GM23248 (cell line): ENCODE data around the gene ACOT9. TPM values are rescaled to one million over a fixed set of nuclear protein-coding genes. Genes with fewer than 3 reads are reported as not detected.

ENCODE experiments used
- DNase-seq: peaks from one replicate; pipeline ENCODE4 v3.0.0-alpha.2; 2015
- H2AFZ ChIP-seq: fragments of 200-600 bp; sonication (generic); 2 replicates; pipeline ENCODE4 v1.6.1; 2016; ENCODE audit warnings: antibody characterized with exemption
- H3F3A ChIP-seq: fragments of 200-600 bp; sonication (generic); 2 replicates; pipeline ENCODE4 v1.6.1; 2016; ENCODE audit warnings: mild to moderate bottlenecking, antibody characterized with exemption, mixed run types; ENCODE audit not compliant: insufficient read depth
- H3K27ac ChIP-seq: fragments of 200-600 bp; sonication (generic); 2 replicates; pipeline ENCODE4 v1.5.1; 2016; ENCODE audit warnings: mild to moderate bottlenecking
- H3K27me3 ChIP-seq: fragments of 200-600 bp; sonication (generic); replicated peaks from 2 replicates; pipeline ENCODE4 v1.6.1; 2016; ENCODE audit warnings: mild to moderate bottlenecking; ENCODE audit not compliant: insufficient read depth
- H3K36me3 ChIP-seq: fragments of 200-600 bp; sonication (generic); 2 replicates; pipeline ENCODE4 v1.6.1; 2016; ENCODE audit warnings: low read depth, mild to moderate bottlenecking
- H3K4me1 ChIP-seq: fragments of 200-600 bp; sonication (generic); 2 replicates; pipeline ENCODE4 v1.6.1; 2016; ENCODE audit warnings: mild to moderate bottlenecking; ENCODE audit not compliant: insufficient read depth
- H3K4me2 ChIP-seq: fragments of 200-600 bp; sonication (generic); one replicate; pipeline ENCODE4 v1.6.1; 2016; ENCODE audit warnings: mild to moderate bottlenecking; ENCODE audit not compliant: unreplicated experiment
- H3K4me3 ChIP-seq: fragments of 200-600 bp; sonication (generic); 2 replicates; pipeline ENCODE4 v1.5.1; 2016; ENCODE audit warnings: mild to moderate bottlenecking
- H3K79me2 ChIP-seq: fragments of 200-600 bp; sonication (generic); 2 replicates; pipeline ENCODE4 v1.6.1; 2016; ENCODE audit warnings: mild to moderate bottlenecking; ENCODE audit not compliant: insufficient read depth
- H3K9ac ChIP-seq: fragments of 200-600 bp; sonication (generic); 2 replicates; pipeline ENCODE4 v1.6.1; 2016; ENCODE audit warnings: mild to moderate bottlenecking
- H3K9me2 ChIP-seq: fragments of 200-600 bp; sonication (generic); 2 replicates; pipeline ENCODE4 v1.6.1; 2016; ENCODE audit warnings: mixed run types, mild to moderate bottlenecking, moderate library complexity; ENCODE audit not compliant: insufficient read depth
- H3K9me3 ChIP-seq: fragments of 200-600 bp; sonication (generic); one replicate; pipeline ENCODE4 v1.6.1; 2017; ENCODE audit warnings: low read depth
- H4K20me1 ChIP-seq: fragments of 200-600 bp; sonication (generic); 2 replicates; pipeline ENCODE4 v1.6.0; 2016; ENCODE audit not compliant: insufficient read depth
- EZH2 ChIP-seq: fragments of 200-600 bp; sonication (generic); IDR thresholded peaks from 2 replicates; pipeline ENCODE4 v1.6.1; 2018; ENCODE audit warnings: antibody characterized with exemption, mild to moderate bottlenecking; ENCODE audit not compliant: insufficient read depth, poor library complexity, severe bottlenecking
- EZH2phosphoT487 ChIP-seq: fragments of 200-600 bp; sonication (generic); IDR thresholded peaks from 2 replicates; pipeline ENCODE4 v1.6.1; 2018; ENCODE audit warnings: antibody characterized with exemption, moderate library complexity, mild to moderate bottlenecking, low read depth; ENCODE audit not compliant: insufficient read depth
- WGBS, 2 experiments: methylation state at CpG; one replicate each; pipeline ENCODE4 v1.1.6; 2015 to 2017; ENCODE audit warnings: low lambda C conversion rate in 2 of 2, low coverage in 1 of 2; ENCODE audit errors: missing lambda C conversion rate in 2 of 2; 5-methylcytosine and 5-hydroxymethylcytosine counted together
- in situ Hi-C: fragments of 300-500 bp; cut with MboI; formaldehyde crosslinking; loops from 2 replicates; pipeline ENCODE4 v1.15.0; 2020
- polyA plus RNA-seq: library from polyadenylated mRNA; unstranded; fragments of >200 nt; fragmentation: Nextera tagmentation; extraction: Ambion mirVana; gene quantifications from 2 replicates; pipeline ENCODE4 v1.2.1, GENCODE V29; 2016
- total RNA-seq: library from RNA; depleted of rRNA; stranded (reverse); fragments of >200 nt; shearing (Covaris generic); gene quantifications from 2 replicates; pipeline ENCODE4 v1.2.3, GENCODE V29; 2014

Gene ACOT9
- total and polyA plus RNA-seq, 2 experiments from 2014 or later = 66.7 to 85.2 TPM

- no peak overlapping the region for H2AFZ ChIP-seq
- H3K79me2 ChIP-seq = peaks cover 39% of the 10 kb centered on the region
- in situ Hi-C loops = no loop called here
- no peak for DNase-seq
- H3K4me3 ChIP-seq = no peak overlapping the region
- 76 to 82% methylated on average over 3 of the region's 3 CpGs for WGBS, 2 experiments
- no peaks in the 10 kb centered on the region for H3K9me3 ChIP-seq
- H3K36me3 ChIP-seq = peaks cover 20% of the 10 kb centered on the region
- H4K20me1 ChIP-seq = no peaks in the 10 kb centered on the region
- TF ChIP-seq EZH2 (no peak), EZH2phosphoT487 (no peak)
- no peaks in the 10 kb centered on the region for H3K27me3 ChIP-seq
- no peak overlapping the region for H3K9ac ChIP-seq
- no peak overlapping the region for H3K27ac ChIP-seq
- no peaks in the 10 kb centered on the region for H3F3A ChIP-seq
- peaks cover 4% of the 10 kb centered on the region; the same call in 1 of the 2 replicates for H3K4me1 ChIP-seq
- H3K9me2 ChIP-seq = no peaks in the 10 kb centered on the region
- H3K4me2 ChIP-seq = no peak overlapping the region
Measured at GRCh38 chrX:23673108-23673507, 70.0 kb downstream of the ACOT9 start.

GRCh38 chrX:23670528-23670927, 72.5 kb downstream of the ACOT9 start:
- TF ChIP-seq EZH2 (no peak), EZH2phosphoT487 (no peak)
- Histone ChIP-seq H3K27me3 (no peaks in the 10 kb centered on the region), H3F3A (no peaks in the 10 kb centered on the region), H3K4me3 (no peak overlapping the region), H3K79me2 (peaks cover 46% of the 10 kb centered on the region), H3K9ac (no peak overlapping the region), H3K9me3 (no peaks in the 10 kb centered on the region), H3K9me2 (no peaks in the 10 kb centered on the region), H3K36me3 (peaks cover 18% of the 10 kb centered on the region), H3K27ac (no peak overlapping the region), H3K4me2 (no peak overlapping the region), H2AFZ (no peak overlapping the region), H4K20me1 (no peaks in the 10 kb centered on the region), H3K4me1 (peaks cover 8% of the 10 kb centered on the region)
- no peak for DNase-seq
- WGBS, 2 experiments = 89 to 100% methylated on average over 1 of the region's 1 CpG
- in situ Hi-C loops = no loop called here

- H3K9me2 ChIP-seq = no peaks in the 10 kb centered on the region
- peak overlapping the region; percentile 73 for H2AFZ ChIP-seq
- in situ Hi-C loops = no loop called here
- peaks cover 9% of the 10 kb centered on the region; the same call in 1 of the 2 replicates for H3K36me3 ChIP-seq
- H3K27ac ChIP-seq = peak overlapping the region; percentile 72
- H3K9me3 ChIP-seq = no peaks in the 10 kb centered on the region
- peaks cover 8% of the 10 kb centered on the region for H3K4me1 ChIP-seq
- WGBS, 2 experiments = 0 to 3% methylated on average over 3 of the region's 3 CpGs
- H3F3A ChIP-seq = 0 out of 2 replicates have a peak, but pooled peaks cover under 1% of the 10 kb centered on the region
- peak overlapping the region; percentile 89 for H3K4me2 ChIP-seq
- peak overlapping the region; percentile 93 for H3K9ac ChIP-seq
- TF ChIP-seq EZH2phosphoT487 = no peak
- no peak for TF ChIP-seq EZH2
- H3K79me2 ChIP-seq = peaks cover 46% of the 10 kb centered on the region
- no peaks in the 10 kb centered on the region for H4K20me1 ChIP-seq
- H3K27me3 ChIP-seq = no peaks in the 10 kb centered on the region
- peak; percentile 29 for DNase-seq
- peak overlapping the region; percentile 84 for H3K4me3 ChIP-seq
Measured at GRCh38 chrX:23668335-23668734, 74.7 kb downstream of the ACOT9 start.

GRCh38 chrX:23667239-23668177, 75.6 kb downstream of the ACOT9 start, which contains the start of gene PRDX4:
Gene PRDX4 (plus strand): TSS chrX:23667493. CDS start chrX:23667571, 78 bp downstream.
- in situ Hi-C loops = no loop called here
- H2AFZ ChIP-seq = peak within 1 kb of the TSS; percentile 86
- H4K20me1 ChIP-seq = no peaks in the 10 kb centered on the region
- H3K9me2 ChIP-seq = no peaks in the 10 kb centered on the region
- H3K9me3 ChIP-seq = no peaks in the 10 kb centered on the region
- 0 out of 2 replicates have a peak, but pooled peaks cover 3% of the 10 kb centered on the region for H3K36me3 ChIP-seq
- peak within 1 kb of the TSS; percentile 93 for H3K9ac ChIP-seq
- peak within 1 kb of the TSS; percentile 72 for H3K27ac ChIP-seq
- no peak for TF ChIP-seq EZH2
- no peak for TF ChIP-seq EZH2phosphoT487
- H3K4me3 ChIP-seq = peak within 1 kb of the TSS; percentile 84
- H3K79me2 ChIP-seq = peaks cover 46% of the 10 kb centered on the region
- H3K4me2 ChIP-seq = peak within 1 kb of the TSS; percentile 89
- peak; percentile 91 for DNase-seq
- no peaks in the 10 kb centered on the region for H3K27me3 ChIP-seq
- H3F3A ChIP-seq = peaks cover 9% of the 10 kb centered on the region
- 0 to 1% methylated on average over 26 to 40 of the region's 73 CpGs for WGBS, 2 experiments
- H3K4me1 ChIP-seq = peaks cover 10% of the 10 kb centered on the region
